Mucosa of rectum (tissue), 2 donors: Measurements from ENCODE around the gene MRRF.
"Not testable (repeated sequence)": the region's sequence is repeated elsewhere in the genome, so short reads cannot be mapped to it uniquely, and the experiment has no call there.

Source experiments
- H3K27ac ChIP-seq, 2 donors: one replicate each; pipeline ENCODE4 v1.7.0; 2013; ENCODE audit warnings: inconsistent platforms in 2 of 2, low read depth in 2 of 2, low read length in 2 of 2
- H3K27me3 ChIP-seq, 2 donors: one replicate each; pipeline ENCODE4 v1.7.0; 2013; ENCODE audit warnings: low read length in 2 of 2; ENCODE audit not compliant: control insufficient read depth in 2 of 2, insufficient read depth in 2 of 2
- H3K36me3 ChIP-seq, 2 donors: one replicate each; pipeline ENCODE4 v1.7.0; 2013; ENCODE audit warnings: low read length in 2 of 2; ENCODE audit not compliant: control insufficient read depth in 2 of 2, insufficient read depth in 2 of 2
- H3K4me1 ChIP-seq, 2 donors: one replicate each; pipeline ENCODE4 v1.7.0; 2013; ENCODE audit warnings: low read length in 2 of 2, mild to moderate bottlenecking in 1 of 2; ENCODE audit not compliant: control insufficient read depth in 2 of 2, insufficient read depth in 2 of 2
- H3K4me3 ChIP-seq, 2 donors: one replicate each; pipeline ENCODE4 v1.7.0; 2013; ENCODE audit warnings: low read length in 2 of 2
- H3K9ac ChIP-seq, 2 donors: one replicate each; pipeline ENCODE4 v1.7.0; 2013; ENCODE audit warnings: low read length in 2 of 2, low read depth in 1 of 2, mild to moderate bottlenecking in 1 of 2
- H3K9me3 ChIP-seq, 2 donors: one replicate each; pipeline ENCODE4 v1.7.0; 2013; ENCODE audit warnings: low read length in 2 of 2; ENCODE audit not compliant: control insufficient read depth in 2 of 2
- donor health status: healthy.
- donor health status: Normal muscosa, but diverticular disease.

MRRF gene

GRCh38 chr9:122349201-122349600 is 84.5 kb downstream of the MRRF start:
- H3K4me1 ChIP-seq: peaks cover 17 to 20% of the 10 kb centered on the region in 2 donors
- no peak overlapping the region for H3K4me3 ChIP-seq
- no peak overlapping the region for H3K9ac ChIP-seq
- H3K27ac ChIP-seq: no peak overlapping the region
- no peaks in the 10 kb centered on the region for H3K36me3 ChIP-seq
- H3K9me3 ChIP-seq: no peaks in the 10 kb centered on the region
- H3K27me3 ChIP-seq: no peaks in the 10 kb centered on the region

- H3K27ac ChIP-seq: no peak overlapping the region
- peaks cover 17 to 20% of the 10 kb centered on the region in 2 donors for H3K4me1 ChIP-seq
- no peaks in the 10 kb centered on the region for H3K36me3 ChIP-seq
- H3K4me3 ChIP-seq: no peak overlapping the region
- H3K27me3 ChIP-seq: no peaks in the 10 kb centered on the region
- H3K9ac ChIP-seq: no peak overlapping the region
- H3K9me3 ChIP-seq: no peaks in the 10 kb centered on the region
These were observed 86.1 kb downstream of the MRRF start for GRCh38 chr9:122350577-122351355.

- no peaks in the 10 kb centered on the region for H3K4me1 ChIP-seq
- H3K36me3 ChIP-seq: no peaks in the 10 kb centered on the region
- H3K9me3 ChIP-seq: no peaks in the 10 kb centered on the region
- H3K4me3 ChIP-seq: no peak overlapping the region
- no peak overlapping the region for H3K27ac ChIP-seq
- H3K9ac ChIP-seq: no peak overlapping the region
- H3K27me3 ChIP-seq: no peaks in the 10 kb centered on the region
These were observed 90.0 kb downstream of the MRRF start for GRCh38 chr9:122354536-122355199.

GRCh38 chr9:122355336-122355875 is 90.7 kb downstream of the MRRF start:
- no peak overlapping the region for H3K4me3 ChIP-seq
- H3K27me3 ChIP-seq: no peaks in the 10 kb centered on the region
- no peak overlapping the region for H3K27ac ChIP-seq
- no peak overlapping the region for H3K9ac ChIP-seq
- H3K4me1 ChIP-seq: no peaks in the 10 kb centered on the region
- no peaks in the 10 kb centered on the region for H3K9me3 ChIP-seq
- H3K36me3 ChIP-seq: no peaks in the 10 kb centered on the region

GRCh38 chr9:122356627-122357026 is 91.9 kb downstream of the MRRF start:
- no peaks in the 10 kb centered on the region for H3K4me1 ChIP-seq
- H3K36me3 ChIP-seq: no peaks in the 10 kb centered on the region
- H3K9me3 ChIP-seq: no peaks in the 10 kb centered on the region
- H3K9ac ChIP-seq: no peak overlapping the region
- no peak overlapping the region for H3K27ac ChIP-seq
- no peaks in the 10 kb centered on the region for H3K27me3 ChIP-seq
- no peak overlapping the region for H3K4me3 ChIP-seq

GRCh38 chr9:122360891-122361290 is 96.2 kb downstream of the MRRF start:
- H3K4me1 ChIP-seq: no peaks in the 10 kb centered on the region
- H3K4me3 ChIP-seq: no peak overlapping the region
- H3K9me3 ChIP-seq: no peaks in the 10 kb centered on the region
- H3K36me3 ChIP-seq: no peaks in the 10 kb centered on the region
- no peak overlapping the region for H3K9ac ChIP-seq
- no peaks in the 10 kb centered on the region for H3K27me3 ChIP-seq
- no peak overlapping the region for H3K27ac ChIP-seq

GRCh38 chr9:122363131-122363530 is 98.4 kb downstream of the MRRF start:
- not testable (repeated sequence) for H3K9me3 ChIP-seq, H3K27me3 ChIP-seq, H3K27ac ChIP-seq, H3K4me3 ChIP-seq, H3K4me1 ChIP-seq, H3K36me3 ChIP-seq, H3K9ac ChIP-seq

- no peaks in the 10 kb centered on the region for H3K27me3 ChIP-seq
- no peaks in the 10 kb centered on the region for H3K36me3 ChIP-seq
- no peak overlapping the region for H3K9ac ChIP-seq
- H3K4me3 ChIP-seq: no peak overlapping the region
- no peak overlapping the region for H3K27ac ChIP-seq
- H3K4me1 ChIP-seq: no peaks in the 10 kb centered on the region
- H3K9me3 ChIP-seq: no peaks in the 10 kb centered on the region
These were observed 99.6 kb downstream of the MRRF start for GRCh38 chr9:122364117-122364782.

GRCh38 chr9:122364783-122365150 is 100.1 kb downstream of the MRRF start:
- H3K27ac ChIP-seq: no peak overlapping the region
- H3K9me3 ChIP-seq: no peaks in the 10 kb centered on the region
- H3K36me3 ChIP-seq: no peaks in the 10 kb centered on the region
- no peaks in the 10 kb centered on the region for H3K27me3 ChIP-seq
- no peak overlapping the region for H3K4me3 ChIP-seq
- H3K9ac ChIP-seq: no peak overlapping the region
- H3K4me1 ChIP-seq: no peaks in the 10 kb centered on the region

- no peak overlapping the region for H3K9ac ChIP-seq
- no peaks in the 10 kb centered on the region for H3K27me3 ChIP-seq
- no peak overlapping the region for H3K4me3 ChIP-seq
- no peaks in the 10 kb centered on the region for H3K36me3 ChIP-seq
- H3K27ac ChIP-seq: no peak overlapping the region
- peaks cover 2 to 6% of the 10 kb centered on the region in 2 donors for H3K4me1 ChIP-seq
- H3K9me3 ChIP-seq: no peaks in the 10 kb centered on the region
These were observed 101.5 kb downstream of the MRRF start for GRCh38 chr9:122366074-122366660.
